HepG2 (cell line): ENCODE measurements around the gene VAT1L.

Experiments
- ATF6 ChIP-seq: sonication (generic); formaldehyde crosslinking; conservative IDR thresholded peaks from 2 replicates; pipeline ENCODE4 v1.4.0; 2020; ENCODE audit warnings: missing genetic modification reagents
- JUND ChIP-seq: sonication (generic); formaldehyde crosslinking; IDR thresholded peaks from 2 replicates; pipeline ENCODE4 v1.8.0; 2022; ENCODE audit warnings: mild to moderate bottlenecking, missing genetic modification reagents
- POLR2A ChIP-seq, 2 experiments: IDR thresholded peaks; 2 replicates each; pipeline ENCODE4 v1.6.1; 2011; ENCODE audit warnings: low read depth in 2 of 2, low read length in 2 of 2, mild to moderate bottlenecking in 1 of 2, moderate library complexity in 1 of 2; ENCODE audit not compliant: insufficient read depth in 1 of 2
- RFX5 ChIP-seq: IDR thresholded peaks from 2 replicates; pipeline ENCODE4 v1.6.1; 2011; ENCODE audit warnings: low read depth, low read length, improper control_type of control experiment
- ZFP91 ChIP-seq: sonication (generic); formaldehyde crosslinking; IDR thresholded peaks from 2 replicates; pipeline ENCODE4 v1.9.0; 2022; ENCODE audit warnings: missing genetic modification reagents, mild to moderate bottlenecking, borderline replicate concordance
- ZNF274 ChIP-seq: sonication (generic); formaldehyde crosslinking; IDR thresholded peaks from 2 replicates; pipeline ENCODE4 v1.5.1; 2020; ENCODE audit warnings: mild to moderate bottlenecking, missing genetic modification reagents
- ZNF644 ChIP-seq: IDR thresholded peaks from 2 replicates; pipeline ENCODE4 v1.6.1; 2016; ENCODE audit warnings: low read depth

- TF ChIP-seq POLR2A (IDR thresholded peaks at IDR 0.05; ENCODE audit: insufficient read depth in 1 of 2, low read depth in 2 of 2, low read length in 2 of 2) (no peak), ZFP91 (CRISPR knock-in tag) (no peak), RFX5 (no peak), ZNF274 (CRISPR knock-in tag) (no peak), ATF6 (no peak), JUND (CRISPR knock-in tag) (no peak), ZNF644 (CRISPR knock-in tag) (no peak)
Measured at GRCh38 chr16:77972062-77972392, 183.7 kb downstream of the VAT1L start.
